Left ventricle myocardium inferior (tissue), 1 donor: Measurements from ENCODE around the gene ANKS1B. TPM values are rescaled to one million over a fixed set of nuclear protein-coding genes. Genes with fewer than 3 reads are reported as not detected.
"Not testable (repeated sequence)": the region's sequence is repeated elsewhere in the genome, so short reads cannot be mapped to it uniquely, and the experiment has no call there.

Experiments
- DNase-seq: peaks from one replicate; pipeline ENCODE4 v3.0.0-alpha.2; 2020
- H3K27ac ChIP-seq: fragments of 200-600 bp; replicated peaks from 2 replicates; pipeline ENCODE4 v1.8.0; 2021
- H3K27me3 ChIP-seq: fragments of 200-600 bp; 2 replicates; pipeline ENCODE4 v1.8.0; 2021; ENCODE audit warnings: low read depth
- H3K36me3 ChIP-seq: fragments of 200-600 bp; 2 replicates; pipeline ENCODE4 v1.8.0; 2021
- H3K4me1 ChIP-seq: fragments of 200-600 bp; 2 replicates; pipeline ENCODE4 v1.8.0; 2021
- H3K4me3 ChIP-seq: fragments of 200-600 bp; 2 replicates; pipeline ENCODE4 v1.8.0; 2021; ENCODE audit warnings: mild to moderate bottlenecking, moderate library complexity
- H3K9me3 ChIP-seq: fragments of 200-600 bp; replicated peaks from 2 replicates; pipeline ENCODE4 v1.8.0; 2021
- intact Hi-C: fragments of 100-400 bp; cut with micrococcal nuclease; formaldehyde crosslinking; loops from one replicate; pipeline ENCODE4 v1.11.0; 2022
- total RNA-seq: library from RNA; stranded (reverse); fragmentation: NEBNext Ultra II Directional; extraction: Animal tissue kit (Norgen Biotek cat#: 25700); gene quantifications from one replicate; pipeline ENCODE4 v1.2.1, GENCODE V29; 2021
- TF ChIP-seq, protein P1 (sequence below): fragments of 200-600 bp; IDR thresholded peaks from 2 replicates; pipeline ENCODE4 v1.8.0; 2021; ENCODE audit warnings: antibody characterized with exemption, mild to moderate bottlenecking, borderline replicate concordance
- donor health status: DM: no; HTN: yes; CAD: no; lungs with severe emphysema.

ANKS1B gene
- total RNA-seq, 1 donor from 2014 or later, result 1.6 TPM

DNA sequence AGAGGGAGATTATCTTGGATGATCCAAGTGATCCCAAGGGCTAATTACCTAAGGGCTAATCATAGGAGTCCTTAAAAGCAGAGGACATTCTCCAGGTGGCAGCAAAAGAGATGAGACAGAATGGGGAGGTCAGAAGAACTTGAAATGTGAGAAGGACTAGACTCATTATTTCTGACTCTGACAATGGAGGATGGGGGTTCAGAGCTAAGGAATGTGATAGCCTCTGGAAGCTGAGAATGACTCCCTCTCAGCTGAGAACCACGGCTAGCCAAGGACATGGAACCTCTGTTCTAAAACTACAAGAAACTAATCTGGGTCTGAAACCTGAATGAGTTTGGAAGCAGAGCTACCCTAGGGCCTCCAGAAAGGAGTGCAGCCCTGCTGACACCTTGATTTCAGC is 35.6 kb upstream of the ANKS1B start:
- no peak for DNase-seq

DNA sequence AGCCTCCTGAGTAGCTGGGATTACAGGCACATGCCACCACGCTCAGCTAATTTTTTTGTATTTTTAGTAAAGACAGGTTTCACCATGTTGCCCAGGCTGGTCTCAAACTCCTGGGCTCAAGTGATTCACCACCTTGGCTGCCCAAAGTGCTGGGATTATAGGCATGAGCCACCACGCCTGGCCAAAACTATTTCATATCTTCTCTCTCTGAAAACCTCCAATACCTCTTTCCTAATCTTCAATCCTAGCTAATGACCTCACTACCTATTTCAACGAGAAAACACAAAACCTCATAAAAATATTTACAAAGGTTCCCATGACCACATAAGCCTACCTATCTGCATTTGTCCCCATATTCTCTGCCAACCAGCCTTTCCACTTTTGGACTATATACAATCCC is 32.3 kb upstream of the ANKS1B start:
- Histone ChIP-seq H3K27me3 (no peaks in the 10 kb centered on the region), H3K27ac (no peak overlapping the region), H3K4me3 (no peak overlapping the region), H3K36me3 (no peaks in the 10 kb centered on the region), H3K4me1 (no peaks in the 10 kb centered on the region), H3K9me3 (peaks cover 8% of the 10 kb centered on the region)
- TF ChIP-seq, protein P1, sequence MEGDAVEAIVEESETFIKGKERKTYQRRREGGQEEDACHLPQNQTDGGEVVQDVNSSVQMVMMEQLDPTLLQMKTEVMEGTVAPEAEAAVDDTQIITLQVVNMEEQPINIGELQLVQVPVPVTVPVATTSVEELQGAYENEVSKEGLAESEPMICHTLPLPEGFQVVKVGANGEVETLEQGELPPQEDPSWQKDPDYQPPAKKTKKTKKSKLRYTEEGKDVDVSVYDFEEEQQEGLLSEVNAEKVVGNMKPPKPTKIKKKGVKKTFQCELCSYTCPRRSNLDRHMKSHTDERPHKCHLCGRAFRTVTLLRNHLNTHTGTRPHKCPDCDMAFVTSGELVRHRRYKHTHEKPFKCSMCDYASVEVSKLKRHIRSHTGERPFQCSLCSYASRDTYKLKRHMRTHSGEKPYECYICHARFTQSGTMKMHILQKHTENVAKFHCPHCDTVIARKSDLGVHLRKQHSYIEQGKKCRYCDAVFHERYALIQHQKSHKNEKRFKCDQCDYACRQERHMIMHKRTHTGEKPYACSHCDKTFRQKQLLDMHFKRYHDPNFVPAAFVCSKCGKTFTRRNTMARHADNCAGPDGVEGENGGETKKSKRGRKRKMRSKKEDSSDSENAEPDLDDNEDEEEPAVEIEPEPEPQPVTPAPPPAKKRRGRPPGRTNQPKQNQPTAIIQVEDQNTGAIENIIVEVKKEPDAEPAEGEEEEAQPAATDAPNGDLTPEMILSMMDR, result no peak
- DNase-seq, result no peak
- intact Hi-C loops, result no loop called here

More for the DNA sequence above, 35.6 kb upstream of the ANKS1B start:
- Histone ChIP-seq H3K27me3 (no peaks in the 10 kb centered on the region), H3K36me3 (no peaks in the 10 kb centered on the region), H3K4me1 (no peaks in the 10 kb centered on the region), H3K27ac (no peak overlapping the region), H3K9me3 (peaks cover 9% of the 10 kb centered on the region), H3K4me3 (no peak overlapping the region)
- intact Hi-C loops, result no loop called here
- TF ChIP-seq, protein P1, result no peak

DNA sequence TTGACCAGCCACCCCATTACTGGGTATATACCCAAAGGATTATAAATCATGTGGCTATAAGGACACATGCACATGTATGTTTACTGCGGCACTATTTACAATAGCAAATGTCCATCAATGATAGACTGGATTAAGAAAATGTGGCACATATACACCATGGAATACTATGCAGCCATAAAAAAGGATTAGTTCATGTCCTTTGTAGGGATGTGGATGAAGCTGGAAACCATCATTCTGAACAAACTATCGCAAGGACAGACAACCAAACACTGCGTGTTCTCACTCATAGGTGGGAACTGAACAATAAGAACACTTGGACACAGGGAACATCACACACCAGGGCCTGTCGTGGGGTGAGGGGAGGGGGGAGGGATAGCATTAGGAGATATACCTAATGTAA is 31.6 kb upstream of the ANKS1B start:
- not testable (repeated sequence) for H3K27me3 ChIP-seq, H3K4me1 ChIP-seq

DNA sequence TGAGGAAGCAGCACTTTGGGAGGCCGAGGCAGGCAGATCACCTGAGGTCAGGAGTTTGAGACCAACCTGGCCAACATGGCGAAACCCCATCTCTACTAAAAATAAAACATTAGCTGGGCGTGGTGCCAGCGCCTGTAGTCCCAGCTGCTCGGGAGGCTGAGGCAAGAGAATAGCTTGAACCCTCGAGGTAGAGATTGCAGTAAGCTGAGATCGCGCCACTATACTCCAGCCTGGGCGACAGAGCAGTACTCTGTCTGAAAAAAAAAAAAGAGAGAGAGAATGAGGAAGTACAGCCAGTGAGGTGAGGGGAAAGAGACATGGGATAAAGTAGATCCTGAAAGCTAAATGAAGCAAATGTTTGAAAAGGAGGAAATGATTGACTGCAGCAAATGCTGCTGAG is 21.1 kb upstream of the ANKS1B start:
- H3K36me3 ChIP-seq, H3K4me1 ChIP-seq, H3K4me3 ChIP-seq, H3K27me3 ChIP-seq, H3K9me3 ChIP-seq, DNase-seq, intact Hi-C loops, H3K27ac ChIP-seq: not testable (repeated sequence)

More for the DNA sequence above, 31.6 kb upstream of the ANKS1B start:
- intact Hi-C loops, H3K36me3 ChIP-seq, H3K9me3 ChIP-seq, H3K27ac ChIP-seq, DNase-seq, H3K4me3 ChIP-seq: not testable (repeated sequence)

DNA sequence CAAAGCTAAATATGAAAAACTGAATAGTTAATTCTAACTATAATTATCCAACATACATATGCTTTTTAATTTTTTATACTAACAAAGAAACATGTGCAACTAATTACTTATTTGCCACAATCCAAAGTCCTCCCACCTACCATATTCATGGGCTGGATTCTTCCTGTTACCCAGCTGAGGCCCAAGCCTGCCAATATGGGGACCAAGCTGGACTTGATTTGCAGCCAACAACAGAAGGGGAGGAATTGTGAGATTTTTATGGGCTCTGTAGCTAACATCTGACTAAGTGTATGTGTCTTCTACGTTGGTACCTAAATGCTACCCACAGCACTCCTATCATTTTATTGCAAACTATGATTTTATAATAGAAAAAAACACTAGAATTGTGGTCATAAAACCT is 13.1 kb upstream of the ANKS1B start:
- Histone ChIP-seq H3K9me3 (peaks cover 29% of the 10 kb centered on the region), H3K36me3 (no peaks in the 10 kb centered on the region), H3K27ac (no peak overlapping the region), H3K4me1 (no peaks in the 10 kb centered on the region), H3K4me3 (no peak overlapping the region), H3K27me3 (no peaks in the 10 kb centered on the region)
- TF ChIP-seq, protein P1, result no peak
- intact Hi-C loops, result no loop called here
- DNase-seq, result no peak

DNA sequence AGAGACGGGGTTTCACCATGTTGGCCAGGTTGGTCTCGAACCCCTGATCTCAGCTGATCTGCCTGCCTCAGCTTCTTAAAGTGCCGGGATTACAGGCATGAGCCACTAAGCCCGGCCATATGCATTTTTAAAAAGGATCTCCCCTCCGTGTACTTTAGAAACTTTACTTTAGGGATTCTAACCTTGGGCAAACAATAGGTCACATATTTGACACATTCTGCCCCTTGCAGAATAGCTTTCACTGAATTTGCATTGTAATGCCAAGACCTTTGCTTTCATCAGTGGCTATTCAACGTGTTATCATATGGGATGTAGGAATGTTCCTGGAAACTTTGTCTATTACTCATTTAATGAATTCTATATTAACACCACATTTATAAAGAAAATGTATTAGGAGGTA is 11.4 kb upstream of the ANKS1B start:
- no peak overlapping the region for H3K27ac ChIP-seq
- DNase-seq, result no peak
- H3K36me3 ChIP-seq, result no peaks in the 10 kb centered on the region
- no peak overlapping the region for H3K4me3 ChIP-seq
- no peaks in the 10 kb centered on the region for H3K4me1 ChIP-seq
- no peaks in the 10 kb centered on the region for H3K27me3 ChIP-seq
- TF ChIP-seq, protein P1, result no peak
- intact Hi-C loops, result no loop called here
- H3K9me3 ChIP-seq, result peaks cover 29% of the 10 kb centered on the region

DNA sequence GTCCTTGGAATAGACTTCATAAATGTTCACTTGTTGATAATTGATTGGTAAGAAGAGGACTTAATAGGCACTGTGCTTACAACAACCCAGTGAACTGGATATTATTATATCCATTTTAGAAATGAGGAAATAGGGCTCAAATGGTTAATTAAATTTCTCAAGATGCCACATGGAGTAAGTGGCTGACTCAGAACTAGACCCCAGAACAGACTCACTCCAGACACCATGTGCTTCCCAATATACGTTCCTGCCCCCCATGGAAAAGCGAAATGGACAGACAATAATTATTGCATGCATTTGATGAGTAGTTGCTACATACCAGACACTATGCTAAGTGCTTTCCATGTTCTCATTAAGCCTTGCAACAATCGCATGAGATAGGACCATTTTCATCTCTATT is 895 bp upstream of the ANKS1B start:
- peak overlapping the region; percentile 68 for H3K4me3 ChIP-seq
- no peak for DNase-seq
- no peaks in the 10 kb centered on the region for H3K9me3 ChIP-seq
- peaks cover 40% of the 10 kb centered on the region for H3K27me3 ChIP-seq
- H3K36me3 ChIP-seq, result no peaks in the 10 kb centered on the region
- peaks cover 15% of the 10 kb centered on the region for H3K4me1 ChIP-seq
- no peak overlapping the region for H3K27ac ChIP-seq
- TF ChIP-seq, protein P1, result no peak
- intact Hi-C loops, result no loop called here
